Tibial artery (tissue), 4 donors: ENCODE data around the gene PKP4.
"Not testable (repeated sequence)": the region's sequence is repeated elsewhere in the genome, so short reads cannot be mapped to it uniquely, and the experiment has no call there.

ENCODE experiments used
- DNase-seq, 2 donors: peaks; one replicate each; pipeline ENCODE4 v3.0.0-alpha.2; 2019
- H3K27ac ChIP-seq, 2 donors: fragments of 200-600 bp; sonication (generic) in 1 of 2; 1 replicate in 1 of 2; 2 replicates in 1 of 2; pipeline ENCODE4 v1.5.1; 2018 to 2019; ENCODE audit warnings: mild to moderate bottlenecking in 1 of 2
- H3K27me3 ChIP-seq, 2 donors: fragments of 200-600 bp; sonication (generic) in 1 of 2; one replicate each; pipeline versions ENCODE4 v1.5.1 to v1.6.0; 2016 to 2019
- H3K36me3 ChIP-seq, 3 donors: fragments of 200-600 bp; sonication (generic) in 2 of 3; one replicate each; pipeline ENCODE4 v1.5.1; 2016 to 2019; ENCODE audit warnings: mild to moderate bottlenecking in 2 of 3
- H3K4me1 ChIP-seq, 4 donors: fragments of 200-600 bp; sonication (generic) in 2 of 4; 1 replicate in 3 of 4; 2 replicates in 1 of 4; pipeline ENCODE4 v1.5.1; 2016 to 2019
- H3K4me3 ChIP-seq, 2 donors: fragments of 200-600 bp; sonication (generic) in 1 of 2; 1 replicate in 1 of 2; 2 replicates in 1 of 2; pipeline ENCODE4 v1.5.1; 2018 to 2019; ENCODE audit warnings: mild to moderate bottlenecking in 2 of 2
- H3K9me3 ChIP-seq, 3 donors: fragments of 200-600 bp; sonication (generic) in 1 of 3; one replicate each; pipeline ENCODE4 v1.5.1; 2016 to 2019
- CTCF ChIP-seq, 2 experiments: fragments of 200-600 bp in 1 of 2; fragments of 450-650 bp in 1 of 2; IDR thresholded peaks; one replicate each; pipeline ENCODE4 v1.5.1; 2017 to 2019; ENCODE audit warnings: antibody characterized with exemption in 2 of 2, mild to moderate bottlenecking in 1 of 2, moderate library complexity in 1 of 2
- intact Hi-C: fragments of 100-400 bp; cut with DNase I; formaldehyde crosslinking; loops from one replicate; pipeline ENCODE4 v1.15.0; 2023; ENCODE audit warnings: low total_unique reads

PKP4 gene

GRCh38 chr2:158691619-158692018 lies 234.9 kb downstream of the PKP4 start:
- Histone ChIP-seq H3K27me3 (no peaks in the 10 kb centered on the region), H3K36me3 (no peaks in the 10 kb centered on the region), H3K9me3 (peaks cover 0 to 4% (median 0%) of the 10 kb centered on the region in 3 donors), H3K27ac (no peak overlapping the region), H3K4me3 (no peak overlapping the region), H3K4me1 (no peaks in the 10 kb centered on the region)
- no peak for TF ChIP-seq CTCF (IDR thresholded peaks at IDR 0.05)
- DNase-seq: no peak
- intact Hi-C loops: no loop called here

GRCh38 chr2:158692372-158693103 lies 235.8 kb downstream of the PKP4 start:
- no peak overlapping the region for H3K4me3 ChIP-seq
- intact Hi-C loops: no loop called here
- H3K36me3 ChIP-seq: no peaks in the 10 kb centered on the region
- no peaks in the 10 kb centered on the region for H3K27me3 ChIP-seq
- peaks cover 0 to 6% (median 0%) of the 10 kb centered on the region in 3 donors for H3K9me3 ChIP-seq
- no peaks in the 10 kb centered on the region for H3K4me1 ChIP-seq
- H3K27ac ChIP-seq: no peak overlapping the region
- DNase-seq: no peak
- TF ChIP-seq CTCF (IDR thresholded peaks at IDR 0.05): no peak

GRCh38 chr2:158693476-158693875 lies 236.7 kb downstream of the PKP4 start:
- no peak for TF ChIP-seq CTCF (IDR thresholded peaks at IDR 0.05)
- intact Hi-C loops: no loop called here
- H3K36me3 ChIP-seq: no peaks in the 10 kb centered on the region

GRCh38 chr2:158695305-158695704 lies 238.6 kb downstream of the PKP4 start:
- Histone ChIP-seq H3K4me1 (no peaks in the 10 kb centered on the region), H3K27ac (no peak overlapping the region), H3K4me3 (no peak overlapping the region), H3K9me3 (peaks cover 0 to 6% (median 0%) of the 10 kb centered on the region in 3 donors), H3K27me3 (no peaks in the 10 kb centered on the region), H3K36me3 (no peaks in the 10 kb centered on the region)
- TF ChIP-seq CTCF (IDR thresholded peaks at IDR 0.05): no peak
- DNase-seq: no peak
- intact Hi-C loops: no loop called here

More at GRCh38 chr2:158693476-158693875, 236.7 kb downstream of the PKP4 start:
- no peak for DNase-seq
- H3K4me3 ChIP-seq: no peak overlapping the region
- H3K9me3 ChIP-seq: peaks cover 0 to 6% (median 0%) of the 10 kb centered on the region in 3 donors
- H3K27me3 ChIP-seq: no peaks in the 10 kb centered on the region
- H3K27ac ChIP-seq: no peak overlapping the region
- H3K4me1 ChIP-seq: no peaks in the 10 kb centered on the region

GRCh38 chr2:158695744-158696143 lies 239.0 kb downstream of the PKP4 start:
- H3K4me3 ChIP-seq, H3K27me3 ChIP-seq, H3K27ac ChIP-seq, H3K36me3 ChIP-seq, H3K9me3 ChIP-seq, intact Hi-C loops, H3K4me1 ChIP-seq, DNase-seq: not testable (repeated sequence)

GRCh38 chr2:158699323-158699722 lies 242.6 kb downstream of the PKP4 start:
- H3K4me3 ChIP-seq: no peak overlapping the region
- no peaks in the 10 kb centered on the region for H3K4me1 ChIP-seq
- DNase-seq: no peak
- TF ChIP-seq CTCF (IDR thresholded peaks at IDR 0.05): no peak
- no peak overlapping the region for H3K27ac ChIP-seq
- no peaks in the 10 kb centered on the region for H3K36me3 ChIP-seq
- intact Hi-C loops: no loop called here
- H3K9me3 ChIP-seq: peaks cover 0 to 6% (median 0%) of the 10 kb centered on the region in 3 donors
- no peaks in the 10 kb centered on the region for H3K27me3 ChIP-seq
